HFFc6 (cell line): ENCODE data around the gene ATXN10. TPM values are rescaled to one million over a fixed set of nuclear protein-coding genes. Genes with fewer than 3 reads are reported as not detected.
A peak's percentile ranks its signal among the peaks of the same experiment; 100 is the strongest.

Source experiments
- DNase-seq: peaks from one replicate; pipeline ENCODE4 v3.0.0-alpha.2; 2018
- H3K27ac Mint-ChIP-seq: 2 replicates; pipeline ENCODE4 v1.8.0; 2020; ENCODE audit warnings: mild to moderate bottlenecking, mixed read lengths
- H3K27me3 Mint-ChIP-seq: 2 replicates; pipeline ENCODE4 v1.8.0; 2021; ENCODE audit warnings: mild to moderate bottlenecking, moderate library complexity, mixed read lengths; ENCODE audit not compliant: insufficient read depth
- H3K36me3 Mint-ChIP-seq: 2 replicates; pipeline ENCODE4 v1.8.0; 2021; ENCODE audit warnings: low read depth, mixed read lengths
- H3K4me1 Mint-ChIP-seq: 2 replicates; pipeline ENCODE4 v1.8.0; 2020; ENCODE audit warnings: low read depth, mixed read lengths
- H3K4me3 Mint-ChIP-seq: 2 replicates; pipeline ENCODE4 v1.8.0; 2020; ENCODE audit warnings: mild to moderate bottlenecking, moderate library complexity, mixed read lengths
- H3K9me3 Mint-ChIP-seq: 2 replicates; pipeline ENCODE4 v1.8.0; 2020; ENCODE audit warnings: mild to moderate bottlenecking, mixed read lengths
- CTCF ChIP-seq: fragments of 200-600 bp; sonication (generic); IDR thresholded peaks from 2 replicates; pipeline ENCODE4 v1.5.0; 2021; ENCODE audit warnings: antibody characterized with exemption, mild to moderate bottlenecking
- total RNA-seq, 6 experiments: library from RNA; stranded (reverse); fragmentation: NEBNext Ultra II Directional; extraction: Animal tissue kit (Norgen Biotek cat#: 25700); gene quantifications; 2 replicates in 1 of 6; 3 replicates in 5 of 6; pipeline ENCODE4 v1.2.3, GENCODE V29; 2021

The ATXN10 gene
- total RNA-seq, 6 experiments from 2014 or later: 287 to 426 (median 370) TPM

DNA sequence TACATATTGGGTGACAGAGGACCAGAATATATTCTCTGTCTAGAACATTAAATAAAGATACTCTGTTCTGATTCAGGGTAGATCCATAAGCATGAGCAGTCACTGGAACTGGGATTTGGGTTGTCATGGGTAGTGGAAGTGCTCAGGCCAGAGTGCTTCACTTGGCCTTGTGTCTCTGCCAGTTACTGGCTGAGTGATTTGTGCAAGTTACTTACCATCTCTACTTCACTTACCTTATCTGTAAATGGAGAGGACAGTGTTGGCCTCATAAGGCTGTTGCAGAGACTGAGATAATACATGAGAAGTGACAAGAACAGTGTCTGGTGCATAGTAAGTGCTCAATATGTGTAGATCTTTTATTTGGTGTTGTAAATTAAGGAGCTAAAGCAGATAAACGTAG, 17.6 kb downstream of the ATXN10 start:
- no peak for DNase-seq
- Mint-ChIP-seq H3K27ac (peak overlapping the region; percentile 96), H3K4me1 (no peaks in the 10 kb centered on the region; the same call in 1 of the 2 replicates), H3K36me3 (peaks cover 62% of the 10 kb centered on the region), H3K9me3 (no peaks in the 10 kb centered on the region), H3K27me3 (no peaks in the 10 kb centered on the region), H3K4me3 (peak overlapping the region; percentile 83)
- TF ChIP-seq CTCF: no peak

- peaks cover 63% of the 10 kb centered on the region for H3K36me3 Mint-ChIP-seq
- H3K27ac Mint-ChIP-seq: peak overlapping the region; percentile 96
- H3K27me3 Mint-ChIP-seq: no peaks in the 10 kb centered on the region
- DNase-seq: no peak
- peak overlapping the region; percentile 83 for H3K4me3 Mint-ChIP-seq
- no peak for TF ChIP-seq CTCF
- H3K4me1 Mint-ChIP-seq: no peaks in the 10 kb centered on the region; the same call in 1 of the 2 replicates
- H3K9me3 Mint-ChIP-seq: no peaks in the 10 kb centered on the region
Observed at GRCh38 chr22:45690008-45690407, 18.4 kb downstream of the ATXN10 start.

DNA sequence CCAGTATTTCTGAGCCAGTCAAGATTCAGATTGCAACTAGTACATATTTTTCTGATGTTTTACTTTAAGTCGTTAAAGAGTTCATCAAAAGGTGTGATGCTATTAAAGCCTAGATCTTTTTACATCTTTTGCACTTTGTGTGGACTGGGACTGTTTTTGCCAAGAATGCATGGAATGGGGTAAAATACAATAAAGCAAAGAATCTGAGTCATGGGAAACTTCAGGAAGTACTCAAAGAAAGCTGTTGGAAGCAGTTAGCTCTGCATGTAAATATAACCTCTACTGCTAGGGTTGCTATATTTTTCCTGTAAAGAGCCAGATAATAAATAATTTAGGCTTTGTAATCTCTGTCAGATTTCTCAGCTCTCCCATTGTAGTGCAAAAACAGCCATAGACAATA, 20.9 kb downstream of the ATXN10 start:
- DNase-seq: peak; percentile 46
- Mint-ChIP-seq H3K27me3 (no peaks in the 10 kb centered on the region), H3K9me3 (no peaks in the 10 kb centered on the region), H3K36me3 (peaks cover 70% of the 10 kb centered on the region), H3K27ac (peak overlapping the region; percentile 70), H3K4me1 (peaks cover 5% of the 10 kb centered on the region), H3K4me3 (peak overlapping the region; percentile 50; the same call in 1 of the 2 replicates)
- TF ChIP-seq CTCF: no peak

DNA sequence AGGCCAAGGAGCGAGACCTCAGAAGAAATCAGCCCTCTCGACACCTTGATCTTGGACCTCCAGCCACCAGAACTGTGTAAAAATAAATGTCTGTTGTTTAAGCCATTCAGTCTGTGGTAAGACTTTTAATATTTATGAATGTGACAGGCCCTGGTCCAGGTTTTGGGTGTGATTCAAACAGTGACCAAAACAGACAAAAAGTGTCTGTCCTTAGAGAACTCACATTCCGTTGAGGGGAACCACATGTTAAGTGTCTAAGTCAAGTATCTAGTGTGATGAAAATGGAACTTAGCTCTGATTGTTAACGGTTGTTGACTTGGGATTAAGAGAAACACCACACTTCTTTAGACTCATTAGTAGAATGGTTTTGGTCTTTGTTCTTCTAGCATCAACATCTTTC, 22.2 kb downstream of the ATXN10 start:
- Mint-ChIP-seq H3K4me3 (no peak overlapping the region), H3K27ac (peak overlapping the region; percentile 69; the same call in 1 of the 2 replicates), H3K4me1 (peaks cover 11% of the 10 kb centered on the region), H3K9me3 (no peaks in the 10 kb centered on the region), H3K36me3 (peaks cover 72% of the 10 kb centered on the region), H3K27me3 (no peaks in the 10 kb centered on the region)
- TF ChIP-seq CTCF: no peak
- DNase-seq: no peak

DNA sequence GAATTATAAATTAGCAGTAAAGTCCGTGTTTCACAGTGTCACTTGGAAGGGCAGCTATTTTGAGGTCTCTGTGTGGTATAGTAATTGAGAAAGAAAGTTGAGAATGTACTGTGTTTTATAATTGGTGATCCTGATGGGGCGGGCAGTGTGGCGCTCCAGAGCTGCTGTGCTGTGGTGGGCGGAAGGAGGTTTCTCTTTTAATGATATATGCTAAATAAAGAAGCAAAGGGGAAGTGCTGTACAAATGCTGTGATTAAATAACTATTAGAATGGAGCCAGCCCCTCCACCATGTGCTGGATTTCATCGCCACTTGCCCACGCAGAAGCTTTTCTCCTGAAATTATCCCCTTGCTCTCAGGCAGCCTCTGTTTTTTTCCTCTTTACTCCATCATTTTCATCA, 24.6 kb downstream of the ATXN10 start:
- Mint-ChIP-seq H3K36me3 (peaks cover 59% of the 10 kb centered on the region), H3K4me3 (no peak overlapping the region), H3K4me1 (peaks cover 11% of the 10 kb centered on the region), H3K27me3 (no peaks in the 10 kb centered on the region), H3K27ac (no peak overlapping the region; the same call in 1 of the 2 replicates), H3K9me3 (no peaks in the 10 kb centered on the region)
- no peak for DNase-seq
- TF ChIP-seq CTCF: no peak

DNA sequence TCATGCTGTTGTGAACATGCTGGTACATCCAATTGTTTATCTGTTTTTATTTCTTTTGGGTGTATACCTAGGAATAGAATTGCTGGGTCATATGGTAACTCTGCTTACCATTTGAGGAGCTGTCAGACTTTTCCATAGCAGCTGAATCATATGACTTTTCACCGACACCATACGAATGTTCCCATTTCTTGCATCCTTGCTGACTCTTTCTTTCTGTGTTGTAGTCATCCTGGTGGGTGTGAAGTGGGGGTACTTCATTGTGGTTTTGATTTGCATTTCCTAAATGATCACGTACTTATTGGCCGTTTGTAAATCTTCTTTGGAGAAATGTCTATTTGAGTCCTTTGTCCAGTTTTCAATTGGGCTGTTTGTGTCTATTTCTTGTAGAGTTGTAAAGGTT, 26.5 kb downstream of the ATXN10 start:
- no peak for DNase-seq
- Mint-ChIP-seq H3K9me3 (no peaks in the 10 kb centered on the region), H3K27ac (no peak overlapping the region; the same call in 1 of the 2 replicates), H3K4me1 (peaks cover 16% of the 10 kb centered on the region), H3K4me3 (no peak overlapping the region), H3K36me3 (peaks cover 60% of the 10 kb centered on the region), H3K27me3 (no peaks in the 10 kb centered on the region)
- TF ChIP-seq CTCF: no peak
